HCT116 (cell line): Measurements from ENCODE around the gene ISCU. TPM values are rescaled to one million over a fixed set of nuclear protein-coding genes. Genes with fewer than 3 reads are reported as not detected.
"Not testable (repeated sequence)": the region's sequence is repeated elsewhere in the genome, so short reads cannot be mapped to it uniquely, and the experiment has no call there.

Experiments used
- ATAC-seq: fragments of 200-7000 bp; cut with Tn5 transposase; 2 replicates; pipeline ENCODE4 v1.9.1; 2020; ENCODE audit warnings: mild to moderate bottlenecking, moderate library complexity
- BruUV-seq: library from RNA; stranded (reverse); fragments of 400-500 nt; replicated peaks from 2 replicates; lab custom pipeline; 2021; lab: Mats Ljungman, UMichigan
- CTCF ChIA-PET: fragments of 300-600 bp; sonication (Branson Sonifier 250); formaldehyde crosslinking; loops from one replicate; lab custom pipeline; 2021; ENCODE audit warnings: antibody characterized with exemption; lab: Charles Lee
- POLR2A ChIA-PET: fragments of 300-600, 350-600 bp; sonication (Branson Sonifier 250); formaldehyde crosslinking; loops from one replicate; lab custom pipeline; 2021; ENCODE audit warnings: antibody characterized with exemption; lab: Charles Lee
- RAD21 ChIA-PET, 2 experiments: fragments of 300-600 bp; sonication (Branson Sonifier 250); formaldehyde crosslinking; loops; one replicate each; lab custom pipeline; 2023; ENCODE audit warnings: low total read pairs in 2 of 2; ENCODE audit not compliant: uncharacterized antibody in 2 of 2, unreplicated experiment in 2 of 2, low non-redundant PET in 1 of 2; lab: Charles Lee
- DNase-seq: peaks from one replicate; pipeline ENCODE4 v3.0.0-alpha.2; 2010; ENCODE audit warnings: low read depth, low spot score
- H2AFZ ChIP-seq: fragments of 200-600 bp; shearing (Covaris generic), sonication (generic); 2 replicates; pipeline ENCODE4 v1.6.1; 2017; ENCODE audit warnings: low read depth, mixed run types, mixed read lengths, antibody characterized with exemption, low read length; ENCODE audit not compliant: poor library complexity, severe bottlenecking
- H3K27ac ChIP-seq: 2 replicates; pipeline ENCODE4 v1.5.1; 2012; ENCODE audit warnings: low read depth, low read length
- H3K27me3 ChIP-seq: fragments of 200-600 bp; sonication (generic); 2 replicates; pipeline ENCODE4 v1.6.1; 2016; ENCODE audit warnings: mixed run types, low read length, mixed read lengths; ENCODE audit not compliant: insufficient read depth
- H3K36me3 ChIP-seq, 2 experiments: fragments of 200-500 bp in 1 of 2; fragments of 200-600 bp in 1 of 2; sonication (Bioruptor generic) in 1 of 2; sonication (generic) in 1 of 2; 2 replicates each; pipeline versions ENCODE4 v1.5.1 to v1.6.1; 2014 to 2016; ENCODE audit warnings: low read length in 2 of 2, inconsistent platforms in 1 of 2, mixed read lengths in 1 of 2, mixed run types in 1 of 2; ENCODE audit not compliant: insufficient read depth in 2 of 2, control insufficient read depth in 1 of 2
- H3K4me1 ChIP-seq, 2 experiments: fragments of 200-600 bp in 1 of 2; sonication (generic) in 1 of 2; 2 replicates each; pipeline versions ENCODE4 v1.5.1 to v1.6.1; 2012 to 2017; ENCODE audit warnings: low read length in 2 of 2, inconsistent platforms in 1 of 2, mild to moderate bottlenecking in 1 of 2, mixed read lengths in 1 of 2, mixed run types in 1 of 2, moderate library complexity in 1 of 2; ENCODE audit not compliant: insufficient read depth in 2 of 2, control insufficient read depth in 1 of 2
- H3K4me2 ChIP-seq: fragments of 200-600 bp; sonication (generic); 2 replicates; pipeline ENCODE4 v1.6.1; 2017; ENCODE audit warnings: mixed run types, low read length, mixed read lengths
- H3K4me3 ChIP-seq, 2 experiments: fragments of 200-600 bp in 1 of 2; sonication (generic) in 1 of 2; replicated peaks in 1 of 2; 2 replicates each; pipeline ENCODE4 v1.5.1; 2011 to 2016; ENCODE audit warnings: low read length in 2 of 2, control low read depth in 1 of 2, low read depth in 1 of 2, mild to moderate bottlenecking in 1 of 2, mixed read lengths in 1 of 2, mixed run types in 1 of 2
- H3K79me2 ChIP-seq: fragments of 200-600 bp; sonication (generic); 2 replicates; pipeline ENCODE4 v1.6.1; 2017; ENCODE audit warnings: mild to moderate bottlenecking, mixed run types, low read length, moderate library complexity, mixed read lengths; ENCODE audit not compliant: insufficient read depth
- H3K9ac ChIP-seq: fragments of 200-600 bp; sonication (generic); 2 replicates; pipeline ENCODE4 v1.6.1; 2016; ENCODE audit warnings: low read length, mixed read lengths
- H3K9me2 ChIP-seq: fragments of 200-600 bp; sonication (generic), shearing (Covaris generic); 2 replicates; pipeline ENCODE4 v1.6.1; 2017; ENCODE audit warnings: mixed run types, mild to moderate bottlenecking, moderate library complexity; ENCODE audit not compliant: insufficient read depth
- H3K9me3 ChIP-seq, 2 experiments: fragments of 200-500 bp in 1 of 2; fragments of 200-600 bp in 1 of 2; sonication (Bioruptor generic) in 1 of 2; sonication (generic) in 1 of 2; 2 replicates each; pipeline ENCODE4 v1.6.1; 2014 to 2017; ENCODE audit warnings: low read length in 2 of 2, mixed read lengths in 2 of 2, inconsistent platforms in 1 of 2, low read depth in 1 of 2, mild to moderate bottlenecking in 1 of 2, mixed run types in 1 of 2, moderate library complexity in 1 of 2; ENCODE audit not compliant: control insufficient read depth in 1 of 2, insufficient read depth in 1 of 2
- H4K20me1 ChIP-seq: fragments of 200-600 bp; sonication (generic), shearing (Covaris generic); 2 replicates; pipeline ENCODE4 v1.6.1; 2017; ENCODE audit warnings: mixed run types, mild to moderate bottlenecking, moderate library complexity; ENCODE audit not compliant: insufficient read depth
- POLR2A ChIP-seq: IDR thresholded peaks from 2 replicates; pipeline ENCODE4 v1.7.0; 2011; ENCODE audit warnings: borderline replicate concordance; ENCODE audit not compliant: insufficient read depth, insufficient read length; ENCODE audit errors: extremely low read depth
- SP1 ChIP-seq: IDR thresholded peaks from 2 replicates; pipeline ENCODE4 v1.6.1; 2012; ENCODE audit warnings: low read depth
- SRF ChIP-seq: IDR thresholded peaks from 2 replicates; pipeline ENCODE4 v1.6.1; 2012; ENCODE audit warnings: low read depth
- intact Hi-C: fragments of 100-400 bp; cut with micrococcal nuclease; formaldehyde crosslinking; loops from 2 replicates; pipeline ENCODE4 v1.10.0; 2022
- total RNA-seq: library from RNA; stranded (reverse); gene quantifications from one replicate; pipeline ENCODE4 v1.2.1, GENCODE V29; 2021; ENCODE audit not compliant: unreplicated experiment

The ISCU gene
- total RNA-seq, 1 experiment from 2014 or later: 89.6 TPM

- no peak for TF ChIP-seq SRF
- no peak for TF ChIP-seq POLR2A
- no peak for TF ChIP-seq SP1
Observed at GRCh38 chr12:108618079-108618952, 55.9 kb downstream of the ISCU start (continued).

GRCh38 chr12:108618953-108619274 lies 56.5 kb downstream of the ISCU start:
- ChIA-PET RAD21 (interaction anchor here in 1 of 2 experiments (0.6 kb wide), 1 partner anchor 31 kb away, joined by 3 read pairs; no protein-coding TSS in a partner anchor), POLR2A (interaction anchor here (1.1 to 1.4 kb wide), 2 partner anchors 54 to 57 kb away, joined by 3 read pairs; partner anchors contain the start of gene ISCU), CTCF (interaction anchor here (0.7 to 2.9 kb wide), 11 partner anchors 11 to 556 kb away, joined by 3 to 13 read pairs (median 3); partner anchors contain the start of gene ISCU)
- not testable (repeated sequence) for H3K9ac ChIP-seq, H3K9me3 ChIP-seq, H4K20me1 ChIP-seq, H3K27ac ChIP-seq, H3K4me3 ChIP-seq, H3K4me2 ChIP-seq, H3K9me2 ChIP-seq, ATAC-seq, H2AFZ ChIP-seq, DNase-seq, BruUV-seq, H3K79me2 ChIP-seq, H3K27me3 ChIP-seq, H3K36me3 ChIP-seq
- intact Hi-C loops: loop anchor here (1.0 to 10.0 kb wide), 6 partner anchors 49 to 704 kb away; partner anchors contain the start of genes CMKLR1 and FICD
- peaks cover 0 to 13% of the 10 kb centered on the region in 2 experiments; a peak in 2 of 4 replicates for H3K4me1 ChIP-seq

Other genes starting within 250 kb of the ISCU start
- gene CMKLR1, start 223.3 kb upstream of the ISCU start, total RNA-seq: 0.15 TPM
- 5.1 TPM for gene FICD, start 47.3 kb upstream of the ISCU start, total RNA-seq
- gene SART3, start 1.4 kb upstream of the ISCU start, total RNA-seq: 76.1 TPM
- not detected for gene TMEM119, start 35.5 kb downstream of the ISCU start, total RNA-seq
- gene SELPLG, start 71.3 kb downstream of the ISCU start, total RNA-seq: 1.2 TPM
- gene CORO1C, start 168.9 kb downstream of the ISCU start, total RNA-seq: 138 TPM